HG03558 (cell line): ENCODE measurements around the gene RRH.
"Not testable (repeated sequence)": the region's sequence is repeated elsewhere in the genome, so short reads cannot be mapped to it uniquely, and the experiment has no call there.

ENCODE experiments used
- ATAC-seq: cut with Tn5 transposase; IDR thresholded peaks from one replicate; pipeline ENCODE4 v1.9.1; 2021; ENCODE audit warnings: moderate number of reproducible peaks; ENCODE audit not compliant: unreplicated experiment; ENCODE audit errors: extremely low read depth

Gene RRH

GRCh38 chr4:109827672-109828071, at the start of gene RRH:
Gene RRH, plus strand, starts transcription at chr4:109827972. Its CDS starts 56 bp downstream, at chr4:109828028.
- no peak for ATAC-seq

- not testable (repeated sequence) for ATAC-seq
These were observed 45.7 kb upstream of the RRH start for GRCh38 chr4:109782092-109782491.

GRCh38 chr4:109786846-109787245, 40.9 kb upstream of the RRH start:
- no peak for ATAC-seq

GRCh38 chr4:109787807-109788206, 40.0 kb upstream of the RRH start:
- no peak for ATAC-seq

GRCh38 chr4:109795059-109795458, 32.7 kb upstream of the RRH start:
- no peak for ATAC-seq

- no peak for ATAC-seq
These were observed 28.9 kb upstream of the RRH start for GRCh38 chr4:109798866-109799265.

- no peak for ATAC-seq
These were observed 26.5 kb upstream of the RRH start for GRCh38 chr4:109801099-109801789.

- no peak for ATAC-seq
These were observed 25.9 kb upstream of the RRH start, which contains the start of gene CFI for GRCh38 chr4:109801895-109802319. Gene CFI, minus strand, starts transcription at chr4:109801999. Its CDS starts 28 bp downstream, at chr4:109801971.

- no peak for ATAC-seq
These were observed 23.7 kb upstream of the RRH start for GRCh38 chr4:109803924-109804571.

GRCh38 chr4:109809655-109810054, 18.1 kb upstream of the RRH start:
- no peak for ATAC-seq

- no peak for ATAC-seq
These were observed 17.0 kb upstream of the RRH start for GRCh38 chr4:109810552-109811387.

GRCh38 chr4:109811707-109812106, 16.1 kb upstream of the RRH start:
- no peak for ATAC-seq

- ATAC-seq = peak; percentile 99
These were observed 12.4 kb upstream of the RRH start, which contains the start of gene GAR1 for GRCh38 chr4:109815151-109816081. Gene GAR1, plus strand, starts transcription at chr4:109815762. Its CDS starts 403 bp downstream, at chr4:109816165.

- no peak for ATAC-seq
These were observed 11.7 kb upstream of the RRH start for GRCh38 chr4:109816082-109816442.

GRCh38 chr4:109816894-109817293, 10.9 kb upstream of the RRH start:
- no peak for ATAC-seq

GRCh38 chr4:109818268-109818667, 9.5 kb upstream of the RRH start:
- no peak for ATAC-seq

GRCh38 chr4:109820563-109820962, 7.2 kb upstream of the RRH start:
- no peak for ATAC-seq

- ATAC-seq = no peak
These were observed 6.6 kb upstream of the RRH start for GRCh38 chr4:109821185-109821584.

- no peak for ATAC-seq
These were observed 1.1 kb upstream of the RRH start for GRCh38 chr4:109826719-109827118.

GRCh38 chr4:109833756-109834155, 6.0 kb downstream of the RRH start:
- no peak for ATAC-seq
